Panc1 (cell line): Measurements from ENCODE around the gene GHRHR. TPM values are rescaled to one million over a fixed set of nuclear protein-coding genes. Genes with fewer than 3 reads are reported as not detected.

Experiments
- ATAC-seq: fragments of 200-7000 bp; cut with Tn5 transposase; 2 replicates; pipeline ENCODE4 v1.9.1; 2020; ENCODE audit warnings: mild to moderate bottlenecking, moderate library complexity
- BruUV-seq: library from RNA; stranded (reverse); fragments of 400-500 nt; replicated peaks from 2 replicates; lab custom pipeline; 2021; lab: Mats Ljungman, UMichigan
- CTCF ChIA-PET: fragments of 300-600 bp; sonication (Branson Sonifier 250); formaldehyde crosslinking; loops from one replicate; lab custom pipeline; 2022; ENCODE audit warnings: antibody characterized with exemption; lab: Charles Lee
- POLR2A ChIA-PET: fragments of 300-600 bp; sonication (Branson Sonifier 250); formaldehyde crosslinking; loops from one replicate; lab custom pipeline; 2022; ENCODE audit warnings: antibody characterized with exemption; lab: Charles Lee
- DNase-seq: peaks from one replicate; pipeline ENCODE4 v3.0.0-alpha.2; 2010; ENCODE audit warnings: low read depth, low spot score
- H3K27ac ChIP-seq: 2 replicates; pipeline ENCODE4 v1.5.1; 2011; ENCODE audit warnings: mild to moderate bottlenecking, low read length, inconsistent platforms
- H3K27me3 ChIP-seq: fragments of 200-500 bp; sonication (Bioruptor generic); 2 replicates; pipeline ENCODE4 v1.6.0; 2014; ENCODE audit warnings: low read length, inconsistent platforms; ENCODE audit not compliant: control insufficient read depth, insufficient read depth
- H3K36me3 ChIP-seq: fragments of 200-500 bp; sonication (Bioruptor generic); 2 replicates; pipeline ENCODE4 v1.5.1; 2014; ENCODE audit warnings: inconsistent platforms, mild to moderate bottlenecking, low read length, moderate library complexity; ENCODE audit not compliant: control insufficient read depth, insufficient read depth
- H3K4me1 ChIP-seq: 2 replicates; pipeline ENCODE4 v1.5.1; 2011; ENCODE audit warnings: inconsistent platforms, mild to moderate bottlenecking, low read length, moderate library complexity; ENCODE audit not compliant: control insufficient read depth, insufficient read depth
- H3K4me3 ChIP-seq, 2 experiments: 2 replicates each; pipeline ENCODE4 v1.5.1; 2011 to 2012; ENCODE audit warnings: low read depth in 2 of 2, low read length in 2 of 2, mild to moderate bottlenecking in 2 of 2, inconsistent platforms in 1 of 2, moderate library complexity in 1 of 2
- H3K9me3 ChIP-seq: fragments of 200-500 bp; sonication (Bioruptor generic); 2 replicates; pipeline ENCODE4 v1.5.1; 2014; ENCODE audit warnings: low read depth, mild to moderate bottlenecking, inconsistent platforms, low read length, moderate library complexity; ENCODE audit not compliant: control insufficient read depth, insufficient read depth
- POLR2AphosphoS5 ChIP-seq: IDR thresholded peaks from 2 replicates; pipeline ENCODE4 v1.6.1; 2012; ENCODE audit warnings: mild to moderate bottlenecking, low read depth, low read length, moderate library complexity
- REST ChIP-seq, 2 experiments: IDR thresholded peaks; 2 replicates each; pipeline ENCODE4 v1.6.1; 2011 to 2012; ENCODE audit warnings: low read depth in 2 of 2, control low read depth in 1 of 2, low read length in 1 of 2, mild to moderate bottlenecking in 1 of 2, moderate library complexity in 1 of 2; ENCODE audit not compliant: insufficient read depth in 1 of 2
- SIN3A ChIP-seq: IDR thresholded peaks from 2 replicates; pipeline ENCODE4 v1.6.1; 2012; ENCODE audit warnings: low read depth, mild to moderate bottlenecking, low read length, moderate library complexity, borderline replicate concordance; ENCODE audit not compliant: insufficient read depth
- TCF7L2 ChIP-seq: IDR thresholded peaks from 2 replicates; pipeline ENCODE4 v1.6.1; 2011; ENCODE audit warnings: mild to moderate bottlenecking, low read depth, low read length, inconsistent platforms
- in situ Hi-C: cut with HindIII; loops from 2 replicates; pipeline ENCODE4 v1.10.0; 2016; ENCODE audit warnings: low sequenced_read_pairs, low pct_unique_long_range_greater_than_20kb
- intact Hi-C: fragments of 100-400 bp; cut with micrococcal nuclease; formaldehyde crosslinking; loops from one replicate; pipeline ENCODE4 v1.10.0; 2022; ENCODE audit not compliant: unreplicated experiment
- total RNA-seq: library from RNA; stranded (reverse); gene quantifications from one replicate; pipeline ENCODE4 v1.2.1, GENCODE V29; 2021; ENCODE audit not compliant: unreplicated experiment
- TF ChIP-seq, protein P1 (sequence below): fragments of 450-650 bp; IDR thresholded peaks from 2 replicates; pipeline ENCODE4 v1.5.1; 2017; ENCODE audit warnings: mild to moderate bottlenecking

Gene GHRHR
- total RNA-seq, 1 experiment from 2014 or later: not detected

DNA sequence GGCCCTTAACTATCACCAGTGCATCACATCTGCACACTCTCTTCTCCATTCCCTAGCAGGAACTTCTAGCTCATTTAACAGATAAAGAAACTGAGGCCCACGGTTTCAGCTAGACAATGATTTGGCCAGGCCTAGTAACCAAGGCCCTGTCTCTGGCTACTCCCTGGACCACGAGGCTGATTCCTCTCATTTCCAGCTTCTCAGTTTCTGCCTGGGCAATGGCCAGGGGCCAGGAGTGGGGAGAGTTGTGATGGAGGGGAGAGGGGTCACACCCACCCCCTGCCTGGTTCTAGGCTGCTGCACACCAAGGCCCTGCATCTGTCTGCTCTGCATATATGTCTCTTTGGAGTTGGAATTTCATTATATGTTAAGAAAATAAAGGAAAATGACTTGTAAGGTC lies 38.6 kb upstream of the GHRHR start:
- no peak for DNase-seq
- TF ChIP-seq SIN3A (no peak), POLR2AphosphoS5 (no peak), REST (IDR thresholded peaks at IDR 0.05; ENCODE audit: insufficient read depth in 1 of 2, low read depth in 2 of 2, low read length in 1 of 2) (no peak), TCF7L2 (no peak)
- TF ChIP-seq, protein P1, sequence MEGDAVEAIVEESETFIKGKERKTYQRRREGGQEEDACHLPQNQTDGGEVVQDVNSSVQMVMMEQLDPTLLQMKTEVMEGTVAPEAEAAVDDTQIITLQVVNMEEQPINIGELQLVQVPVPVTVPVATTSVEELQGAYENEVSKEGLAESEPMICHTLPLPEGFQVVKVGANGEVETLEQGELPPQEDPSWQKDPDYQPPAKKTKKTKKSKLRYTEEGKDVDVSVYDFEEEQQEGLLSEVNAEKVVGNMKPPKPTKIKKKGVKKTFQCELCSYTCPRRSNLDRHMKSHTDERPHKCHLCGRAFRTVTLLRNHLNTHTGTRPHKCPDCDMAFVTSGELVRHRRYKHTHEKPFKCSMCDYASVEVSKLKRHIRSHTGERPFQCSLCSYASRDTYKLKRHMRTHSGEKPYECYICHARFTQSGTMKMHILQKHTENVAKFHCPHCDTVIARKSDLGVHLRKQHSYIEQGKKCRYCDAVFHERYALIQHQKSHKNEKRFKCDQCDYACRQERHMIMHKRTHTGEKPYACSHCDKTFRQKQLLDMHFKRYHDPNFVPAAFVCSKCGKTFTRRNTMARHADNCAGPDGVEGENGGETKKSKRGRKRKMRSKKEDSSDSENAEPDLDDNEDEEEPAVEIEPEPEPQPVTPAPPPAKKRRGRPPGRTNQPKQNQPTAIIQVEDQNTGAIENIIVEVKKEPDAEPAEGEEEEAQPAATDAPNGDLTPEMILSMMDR: no peak

GRCh38 chr7:30925913-30926312 lies 37.8 kb upstream of the GHRHR start:
- TF ChIP-seq REST (IDR thresholded peaks at IDR 0.05; ENCODE audit: insufficient read depth in 1 of 2, low read depth in 2 of 2, low read length in 1 of 2) (no peak), POLR2AphosphoS5 (no peak), SIN3A (no peak), TCF7L2 (no peak)
- TF ChIP-seq, protein P1: no peak
- ATAC-seq: no peak
- ChIA-PET POLR2A (no interaction called here), CTCF (no interaction called here)
- intact Hi-C loops (no loop called here), in situ Hi-C loops (no loop called here)
- Histone ChIP-seq H3K4me1 (no peaks in the 10 kb centered on the region), H3K9me3 (no peaks in the 10 kb centered on the region), H3K36me3 (no peaks in the 10 kb centered on the region), H3K27me3 (no peaks in the 10 kb centered on the region), H3K27ac (no peak overlapping the region), H3K4me3 (no peak overlapping the region)
- no TSS peak for BruUV-seq
- DNase-seq: no peak

More for the DNA sequence above, 38.6 kb upstream of the GHRHR start:
- in situ Hi-C loops (no loop called here), intact Hi-C loops (no loop called here)
- ChIA-PET POLR2A (no interaction called here), CTCF (no interaction called here)
- BruUV-seq: no TSS peak
- H3K27me3 ChIP-seq: no peaks in the 10 kb centered on the region
- H3K27ac ChIP-seq: no peak overlapping the region
- no peak for ATAC-seq
- no peaks in the 10 kb centered on the region for H3K9me3 ChIP-seq
- no peak overlapping the region for H3K4me3 ChIP-seq
- no peaks in the 10 kb centered on the region for H3K36me3 ChIP-seq
- no peaks in the 10 kb centered on the region for H3K4me1 ChIP-seq
